Fibroblast of skin of right biceps (primary cell): ENCODE measurements around the gene TCF21.
"Not testable (repeated sequence)": the region's sequence is repeated elsewhere in the genome, so short reads cannot be mapped to it uniquely, and the experiment has no call there.

ENCODE experiments used
- DNase-seq: peaks from one replicate; pipeline ENCODE4 v3.0.0-alpha.2; 2013

The TCF21 gene

DNA sequence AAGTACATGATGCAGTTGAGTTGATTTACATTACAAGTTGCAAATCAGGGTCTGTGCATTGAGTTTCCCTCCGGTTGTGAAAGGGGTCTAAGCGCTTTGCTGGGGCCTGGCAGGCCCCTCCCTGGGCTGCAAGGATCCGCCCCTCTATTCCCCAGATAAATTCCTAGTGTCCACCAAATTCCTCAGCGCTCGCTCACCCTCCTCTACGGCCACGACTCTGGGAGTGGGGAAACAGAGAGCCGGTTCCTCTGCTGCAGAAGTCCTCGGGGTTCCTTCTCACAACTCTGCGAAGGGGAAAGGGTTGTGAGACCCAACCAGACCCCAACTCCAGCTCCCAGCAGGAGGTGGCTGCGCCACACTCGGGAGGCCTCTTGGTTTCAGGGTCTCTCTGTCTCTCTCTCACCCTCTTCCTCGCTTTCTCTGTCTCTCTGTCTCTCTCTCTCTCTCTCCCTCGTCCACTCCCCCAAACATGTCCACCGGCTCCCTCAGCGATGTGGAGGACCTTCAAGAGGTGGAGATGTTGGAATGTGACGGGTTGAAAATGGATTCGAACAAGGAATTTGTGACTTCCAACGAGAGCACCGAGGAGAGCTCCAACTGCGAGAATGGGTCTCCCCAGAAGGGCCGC lies at the start of gene TCF21:
Gene TCF21, plus strand, starts transcription at position 185 of the 628 bp plus-strand sequence. Its CDS starts 285 bp downstream, at position 470.
- peak; percentile 44 for DNase-seq

DNA sequence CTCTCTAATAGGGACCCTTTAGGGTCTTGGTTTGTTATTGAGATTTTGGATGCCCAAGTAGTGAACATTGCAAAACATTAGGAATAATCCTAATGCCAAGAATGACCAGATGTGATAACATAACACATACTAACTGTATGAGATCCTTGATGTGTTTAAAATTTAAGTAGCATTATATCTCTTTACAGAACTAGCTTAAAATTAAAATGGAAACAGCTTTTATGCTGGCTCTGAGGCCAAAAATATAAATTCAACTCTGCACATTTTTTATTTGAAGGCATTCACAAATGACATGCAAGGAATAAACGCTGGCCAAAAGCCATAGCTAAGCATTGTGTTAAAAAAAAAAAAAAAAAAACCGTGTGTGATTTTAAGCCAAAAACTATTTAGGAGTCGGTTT lies 47.7 kb upstream of the TCF21 start:
- no peak for DNase-seq

DNA sequence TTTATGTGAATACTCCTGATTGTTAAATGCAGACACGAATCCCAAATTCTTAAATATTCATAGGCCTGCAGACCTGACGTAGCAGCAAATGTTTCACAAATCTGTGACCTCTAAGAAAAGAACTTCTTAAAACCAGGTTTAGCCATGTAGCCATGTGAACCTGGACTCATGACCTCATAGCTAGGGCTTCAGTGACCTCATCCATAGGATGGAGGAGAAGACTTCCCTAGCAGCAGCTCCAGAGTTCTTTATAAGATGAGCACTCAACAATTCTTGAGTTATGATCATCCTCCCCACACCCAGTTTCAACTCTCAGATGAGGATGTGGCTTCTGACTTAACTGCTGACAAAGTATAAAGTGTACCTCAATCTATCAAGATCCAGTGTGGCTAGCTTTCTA lies 45.8 kb upstream of the TCF21 start:
- DNase-seq = no peak

DNA sequence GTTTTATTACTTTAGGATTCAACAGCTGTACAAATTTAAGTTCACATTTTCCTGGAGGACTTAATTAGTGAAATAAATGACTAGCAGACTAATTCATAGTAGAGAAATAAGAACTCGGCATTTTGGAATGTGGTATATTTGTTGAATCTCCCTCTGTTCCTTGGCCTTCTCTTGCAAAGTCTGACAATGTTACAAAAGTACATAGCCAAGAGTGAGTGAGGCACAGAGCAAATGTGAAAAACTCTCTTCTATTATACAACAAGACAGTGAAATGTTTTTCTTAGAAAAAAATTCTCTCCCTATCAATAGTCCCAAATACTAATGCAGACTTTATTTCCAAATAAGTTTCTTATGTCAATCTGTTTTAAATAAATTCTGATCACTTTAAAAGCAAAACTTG lies 44.2 kb upstream of the TCF21 start:
- no peak for DNase-seq

DNA sequence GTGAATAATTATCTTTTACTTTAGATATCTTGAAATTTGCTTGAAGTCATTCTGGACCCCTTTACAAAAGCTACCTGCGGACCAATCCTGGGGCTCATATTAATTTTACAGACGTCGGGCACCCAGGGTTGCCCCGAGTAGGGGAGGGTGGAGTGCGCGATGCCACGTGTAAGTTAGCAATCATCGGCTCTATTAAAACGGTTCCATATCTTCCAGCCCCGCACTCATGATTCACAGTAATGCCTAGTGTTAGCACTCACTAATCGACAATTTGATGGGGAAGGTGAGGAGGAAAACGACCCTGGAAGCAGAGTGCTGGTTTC lies 34.9 kb upstream of the TCF21 start:
- DNase-seq = no peak

- no peak for DNase-seq
These were observed 34.3 kb upstream of the TCF21 start for GRCh38 chr6:133854364-133855275.

DNA sequence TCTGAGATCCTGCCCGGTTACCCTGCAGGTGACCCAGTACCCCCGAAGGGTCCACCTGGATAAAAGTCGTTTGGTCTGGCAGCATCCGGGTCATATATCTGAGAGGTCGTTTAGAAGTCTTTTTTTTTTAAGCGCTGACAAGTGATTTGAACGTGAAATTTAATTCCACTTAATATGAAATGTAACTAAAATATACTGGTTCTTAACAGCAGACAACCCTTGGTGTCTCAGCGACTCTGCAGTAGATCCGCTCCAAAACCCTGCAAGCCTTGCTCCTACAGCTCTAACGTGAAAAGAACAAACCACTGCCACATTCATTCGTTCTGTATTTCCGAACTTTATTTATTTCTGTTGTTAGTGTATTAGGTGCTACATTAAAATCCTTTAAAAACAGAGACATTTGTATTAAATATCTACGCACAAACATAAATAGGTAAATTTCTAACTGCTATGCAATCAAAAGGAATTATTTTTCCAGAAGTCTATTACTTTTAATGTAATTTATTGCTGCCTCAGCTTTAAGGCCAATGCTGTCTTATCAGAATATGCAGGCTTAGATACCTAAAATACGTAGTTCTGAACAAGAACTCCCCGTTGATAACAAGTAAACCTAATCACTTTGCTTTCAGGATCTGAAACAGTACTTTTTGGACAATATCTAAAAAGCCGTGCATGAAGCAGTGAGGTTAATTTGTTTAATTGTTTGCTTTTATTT lies 33.5 kb upstream of the TCF21 start:
- no peak for DNase-seq

GRCh38 chr6:133855991-133856370 lies 32.9 kb upstream of the TCF21 start:
- no peak for DNase-seq

- DNase-seq = no peak
These were observed 32.0 kb upstream of the TCF21 start for GRCh38 chr6:133856911-133857310.

GRCh38 chr6:133857696-133858095 lies 31.2 kb upstream of the TCF21 start:
- no peak for DNase-seq

GRCh38 chr6:133861337-133861736 lies 27.6 kb upstream of the TCF21 start:
- DNase-seq = not testable (repeated sequence)

- no peak for DNase-seq
These were observed 25.7 kb upstream of the TCF21 start for GRCh38 chr6:133863228-133863627.

DNA sequence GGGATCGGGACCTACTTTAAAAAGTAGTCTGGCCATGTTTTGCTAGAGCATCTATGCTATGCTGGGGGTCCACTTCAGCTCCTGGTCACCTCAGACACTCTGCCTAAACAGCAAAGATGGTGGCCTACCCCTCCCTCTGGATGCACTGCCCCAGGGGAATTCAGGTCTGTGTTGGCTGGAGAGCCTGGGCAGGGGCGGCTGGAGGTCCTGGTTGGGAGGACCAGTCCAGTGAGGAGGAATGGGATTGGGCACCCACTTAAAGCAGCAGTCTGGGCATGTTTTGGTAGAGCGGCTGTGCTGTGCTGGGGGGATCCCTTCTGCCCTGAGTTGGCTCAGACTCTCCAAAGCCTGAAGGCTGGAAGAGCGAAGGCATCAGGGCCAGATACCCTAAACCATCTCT lies 23.2 kb upstream of the TCF21 start:
- no peak for DNase-seq

- DNase-seq = no peak
These were observed 17.8 kb upstream of the TCF21 start for GRCh38 chr6:133871131-133871530.

DNA sequence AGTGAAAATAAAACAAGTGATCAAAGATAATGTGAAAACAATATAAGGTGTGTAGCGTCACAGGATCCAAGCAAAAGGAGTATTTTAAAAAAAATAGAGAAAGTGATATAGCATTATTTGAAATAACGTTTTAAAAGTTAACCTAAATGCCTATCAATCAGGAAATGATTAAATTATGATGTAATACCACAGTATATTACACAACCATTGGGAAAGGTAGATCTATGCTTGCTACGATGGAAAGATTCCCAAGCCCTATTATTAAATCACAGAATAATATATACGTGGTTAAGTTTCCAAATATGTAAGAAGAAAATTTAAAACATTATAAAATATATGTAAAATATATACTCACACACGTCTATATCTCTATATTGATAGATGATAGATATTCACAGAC lies 15.4 kb upstream of the TCF21 start:
- DNase-seq = no peak

DNA sequence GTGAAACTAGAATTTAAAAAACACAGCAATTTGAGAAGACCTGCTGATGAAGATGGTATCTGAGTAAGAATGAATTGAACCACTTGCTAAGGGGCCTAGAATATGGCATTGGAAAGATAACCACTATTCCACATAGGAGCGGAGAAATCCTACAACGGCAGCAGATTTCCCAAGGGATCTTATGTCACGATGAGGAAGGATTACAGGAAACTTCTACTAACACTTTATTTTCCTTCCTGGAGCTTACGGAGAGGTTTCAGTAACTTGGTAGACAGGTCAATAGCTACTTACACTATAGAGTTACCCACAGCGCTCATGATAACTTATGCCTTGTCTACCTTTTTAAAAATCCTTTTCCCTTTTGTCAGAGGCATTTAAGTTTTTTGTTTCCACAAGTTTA lies 11.8 kb upstream of the TCF21 start:
- DNase-seq = no peak

GRCh38 chr6:133880006-133880405 lies 8.9 kb upstream of the TCF21 start:
- no peak for DNase-seq

GRCh38 chr6:133880896-133881295 lies 8.0 kb upstream of the TCF21 start:
- no peak for DNase-seq

GRCh38 chr6:133886104-133886775 lies 2.7 kb upstream of the TCF21 start:
- DNase-seq = no peak

GRCh38 chr6:133887156-133887879 lies 1.6 kb upstream of the TCF21 start:
- DNase-seq = no peak

GRCh38 chr6:133887880-133888230 lies 1.1 kb upstream of the TCF21 start:
- DNase-seq = no peak

DNA sequence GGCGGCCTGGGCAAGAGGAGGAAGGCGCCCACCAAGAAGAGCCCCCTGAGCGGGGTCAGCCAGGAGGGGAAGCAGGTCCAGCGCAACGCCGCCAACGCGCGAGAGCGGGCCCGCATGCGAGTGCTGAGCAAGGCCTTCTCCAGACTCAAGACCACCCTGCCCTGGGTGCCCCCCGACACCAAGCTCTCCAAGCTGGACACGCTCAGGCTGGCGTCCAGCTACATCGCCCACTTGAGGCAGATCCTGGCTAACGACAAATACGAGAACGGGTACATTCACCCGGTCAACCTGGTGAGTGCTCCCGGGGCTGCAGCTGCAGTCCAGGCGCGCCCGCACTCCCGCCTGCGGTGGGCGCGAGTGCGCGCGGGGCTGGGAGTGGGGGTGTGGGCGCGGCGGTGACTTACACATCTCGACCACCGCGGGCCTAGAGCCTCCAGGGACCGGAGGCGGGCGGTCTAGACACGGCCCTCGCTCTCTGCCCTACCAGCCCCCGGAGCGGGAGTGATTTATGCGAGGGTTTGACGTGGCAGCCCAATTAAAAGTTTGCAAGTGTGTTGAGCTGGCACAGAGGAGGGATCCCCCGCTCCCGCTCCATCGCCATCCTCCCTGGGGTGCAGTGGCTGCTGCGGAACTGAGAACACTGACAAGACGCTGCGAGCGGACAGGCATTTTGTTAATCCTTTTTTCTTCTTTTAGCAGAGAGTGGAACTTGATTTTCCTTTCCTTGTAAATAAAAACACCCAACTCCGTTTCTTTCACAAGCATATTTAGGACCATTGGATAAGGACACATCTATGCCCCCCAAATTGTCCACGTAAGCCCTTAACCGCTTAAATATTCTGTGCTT lies 867 bp downstream of the TCF21 start:
- DNase-seq = peak; percentile 12
